NB4 (cell line): Measurements from ENCODE around the gene TMEM95.
A peak's percentile ranks its signal among the peaks of the same experiment; 100 is the strongest.

Experiments
- DNase-seq: peaks from one replicate; pipeline ENCODE4 v3.0.0; 2010; ENCODE audit warnings: low read depth
- H3K4me3 ChIP-seq: one replicate; pipeline ENCODE4 v1.5.1; 2011; ENCODE audit warnings: mild to moderate bottlenecking, low read depth, low read length, moderate library complexity
- CTCF ChIP-seq: IDR thresholded peaks from one replicate; pipeline ENCODE4 v1.5.1; 2012; ENCODE audit warnings: low read depth, low read length
- MAX ChIP-seq: IDR thresholded peaks from 2 replicates; pipeline ENCODE4 v1.6.1; 2011; ENCODE audit warnings: low read depth, low read length
- MYC ChIP-seq: IDR thresholded peaks from 2 replicates; pipeline ENCODE4 v1.6.1; 2011; ENCODE audit warnings: low read depth, low read length
- POLR2A ChIP-seq: IDR thresholded peaks from 2 replicates; pipeline ENCODE4 v1.6.1; 2011; ENCODE audit warnings: mild to moderate bottlenecking; ENCODE audit not compliant: insufficient read length; ENCODE audit errors: extremely low read depth

TMEM95 gene

GRCh38 chr17:7394452-7395191 is 39.7 kb downstream of the TMEM95 start, which contains the start of gene PLSCR3:
PLSCR3 (minus strand) TSS chr17:7394525; CDS start chr17:7394110, 415 bp downstream.
- H3K4me3 ChIP-seq = peak within 1 kb of the TSS; percentile 50
- TF ChIP-seq MAX (peak; percentile 43), POLR2A (peak; percentile 87), CTCF (peak; percentile 17), MYC (peak; percentile 76; the same call in 1 of the 2 replicates)
- peak; percentile 83 for DNase-seq

GRCh38 chr17:7396147-7396546 is 41.2 kb downstream of the TMEM95 start:
- TF ChIP-seq MAX (no peak), MYC (no peak), POLR2A (no peak), CTCF (no peak)
- no peak overlapping the region for H3K4me3 ChIP-seq
- DNase-seq = no peak

- no peak for DNase-seq
- H3K4me3 ChIP-seq = no peak overlapping the region
- TF ChIP-seq CTCF = no peak
- TF ChIP-seq MAX = no peak
- TF ChIP-seq MYC = no peak
- no peak for TF ChIP-seq POLR2A
These were observed 43.7 kb downstream of the TMEM95 start for GRCh38 chr17:7398612-7399011.

- peak; percentile 69 for DNase-seq
- TF ChIP-seq CTCF = no peak
- no peak for TF ChIP-seq POLR2A
- no peak for TF ChIP-seq MYC
- TF ChIP-seq MAX = no peak
- peak overlapping the region; percentile 68 for H3K4me3 ChIP-seq
These were observed 48.2 kb downstream of the TMEM95 start for GRCh38 chr17:7403043-7403726.

- TF ChIP-seq POLR2A (no peak), CTCF (no peak), MAX (no peak), MYC (no peak)
- DNase-seq = no peak
These were observed 48.7 kb downstream of the TMEM95 start for GRCh38 chr17:7403727-7403976.

More at GRCh38 chr17:7403727-7403976, 48.7 kb downstream of the TMEM95 start:
- H3K4me3 ChIP-seq = peak overlapping the region; percentile 68
